HCT116 (cell line): Measurements from ENCODE around the gene SLC25A13. TPM values are rescaled to one million over a fixed set of nuclear protein-coding genes. Genes with fewer than 3 reads are reported as not detected.

ENCODE experiments used
- ATAC-seq: fragments of 200-7000 bp; cut with Tn5 transposase; 2 replicates; pipeline ENCODE4 v1.9.1; 2020; ENCODE audit warnings: mild to moderate bottlenecking, moderate library complexity
- BruUV-seq: library from RNA; stranded (reverse); fragments of 400-500 nt; replicated peaks from 2 replicates; lab custom pipeline; 2021; lab: Mats Ljungman, UMichigan
- CTCF ChIA-PET: fragments of 300-600 bp; sonication (Branson Sonifier 250); formaldehyde crosslinking; loops from one replicate; lab custom pipeline; 2021; ENCODE audit warnings: antibody characterized with exemption; lab: Charles Lee
- POLR2A ChIA-PET: fragments of 300-600, 350-600 bp; sonication (Branson Sonifier 250); formaldehyde crosslinking; loops from one replicate; lab custom pipeline; 2021; ENCODE audit warnings: antibody characterized with exemption; lab: Charles Lee
- RAD21 ChIA-PET, 2 experiments: fragments of 300-600 bp; sonication (Branson Sonifier 250); formaldehyde crosslinking; loops; one replicate each; lab custom pipeline; 2023; ENCODE audit warnings: low total read pairs in 2 of 2; ENCODE audit not compliant: uncharacterized antibody in 2 of 2, unreplicated experiment in 2 of 2, low non-redundant PET in 1 of 2; lab: Charles Lee
- DNase-seq: peaks from one replicate; pipeline ENCODE4 v3.0.0-alpha.2; 2010; ENCODE audit warnings: low read depth, low spot score
- H2AFZ ChIP-seq: fragments of 200-600 bp; shearing (Covaris generic), sonication (generic); 2 replicates; pipeline ENCODE4 v1.6.1; 2017; ENCODE audit warnings: low read depth, mixed run types, mixed read lengths, antibody characterized with exemption, low read length; ENCODE audit not compliant: poor library complexity, severe bottlenecking
- H3K27ac ChIP-seq: 2 replicates; pipeline ENCODE4 v1.5.1; 2012; ENCODE audit warnings: low read depth, low read length
- H3K27me3 ChIP-seq: fragments of 200-600 bp; sonication (generic); 2 replicates; pipeline ENCODE4 v1.6.1; 2016; ENCODE audit warnings: mixed run types, low read length, mixed read lengths; ENCODE audit not compliant: insufficient read depth
- H3K36me3 ChIP-seq, 2 experiments: fragments of 200-500 bp in 1 of 2; fragments of 200-600 bp in 1 of 2; sonication (Bioruptor generic) in 1 of 2; sonication (generic) in 1 of 2; 2 replicates each; pipeline versions ENCODE4 v1.5.1 to v1.6.1; 2014 to 2016; ENCODE audit warnings: low read length in 2 of 2, inconsistent platforms in 1 of 2, mixed read lengths in 1 of 2, mixed run types in 1 of 2; ENCODE audit not compliant: insufficient read depth in 2 of 2, control insufficient read depth in 1 of 2
- H3K4me1 ChIP-seq, 2 experiments: fragments of 200-600 bp in 1 of 2; sonication (generic) in 1 of 2; 2 replicates each; pipeline versions ENCODE4 v1.5.1 to v1.6.1; 2012 to 2017; ENCODE audit warnings: low read length in 2 of 2, inconsistent platforms in 1 of 2, mild to moderate bottlenecking in 1 of 2, mixed read lengths in 1 of 2, mixed run types in 1 of 2, moderate library complexity in 1 of 2; ENCODE audit not compliant: insufficient read depth in 2 of 2, control insufficient read depth in 1 of 2
- H3K4me2 ChIP-seq: fragments of 200-600 bp; sonication (generic); 2 replicates; pipeline ENCODE4 v1.6.1; 2017; ENCODE audit warnings: mixed run types, low read length, mixed read lengths
- H3K4me3 ChIP-seq, 2 experiments: fragments of 200-600 bp in 1 of 2; sonication (generic) in 1 of 2; replicated peaks in 1 of 2; 2 replicates each; pipeline ENCODE4 v1.5.1; 2011 to 2016; ENCODE audit warnings: low read length in 2 of 2, control low read depth in 1 of 2, low read depth in 1 of 2, mild to moderate bottlenecking in 1 of 2, mixed read lengths in 1 of 2, mixed run types in 1 of 2
- H3K79me2 ChIP-seq: fragments of 200-600 bp; sonication (generic); 2 replicates; pipeline ENCODE4 v1.6.1; 2017; ENCODE audit warnings: mild to moderate bottlenecking, mixed run types, low read length, moderate library complexity, mixed read lengths; ENCODE audit not compliant: insufficient read depth
- H3K9ac ChIP-seq: fragments of 200-600 bp; sonication (generic); 2 replicates; pipeline ENCODE4 v1.6.1; 2016; ENCODE audit warnings: low read length, mixed read lengths
- H3K9me2 ChIP-seq: fragments of 200-600 bp; sonication (generic), shearing (Covaris generic); 2 replicates; pipeline ENCODE4 v1.6.1; 2017; ENCODE audit warnings: mixed run types, mild to moderate bottlenecking, moderate library complexity; ENCODE audit not compliant: insufficient read depth
- H3K9me3 ChIP-seq, 2 experiments: fragments of 200-500 bp in 1 of 2; fragments of 200-600 bp in 1 of 2; sonication (Bioruptor generic) in 1 of 2; sonication (generic) in 1 of 2; 2 replicates each; pipeline ENCODE4 v1.6.1; 2014 to 2017; ENCODE audit warnings: low read length in 2 of 2, mixed read lengths in 2 of 2, inconsistent platforms in 1 of 2, low read depth in 1 of 2, mild to moderate bottlenecking in 1 of 2, mixed run types in 1 of 2, moderate library complexity in 1 of 2; ENCODE audit not compliant: control insufficient read depth in 1 of 2, insufficient read depth in 1 of 2
- H4K20me1 ChIP-seq: fragments of 200-600 bp; sonication (generic), shearing (Covaris generic); 2 replicates; pipeline ENCODE4 v1.6.1; 2017; ENCODE audit warnings: mixed run types, mild to moderate bottlenecking, moderate library complexity; ENCODE audit not compliant: insufficient read depth
- CBX3 ChIP-seq: IDR thresholded peaks from 2 replicates; pipeline ENCODE4 v1.6.1; 2012; ENCODE audit warnings: low read depth
- CTCF ChIP-seq, 3 experiments: fragments of 200-600 bp in 1 of 3; sonication (generic) in 1 of 3; IDR thresholded peaks in 2 of 3; conservative IDR thresholded peaks in 1 of 3; 2 replicates each; pipeline ENCODE4 v1.5.1; 2012 to 2017; ENCODE audit warnings: low read depth in 2 of 3, low read length in 2 of 3, antibody characterized with exemption in 1 of 3, borderline replicate concordance in 1 of 3, control low read depth in 1 of 3, mild to moderate bottlenecking in 1 of 3, mixed read lengths in 1 of 3, mixed run types in 1 of 3, moderate library complexity in 1 of 3; ENCODE audit not compliant: insufficient read depth in 1 of 3
- ELF1 ChIP-seq: IDR thresholded peaks from 2 replicates; pipeline ENCODE4 v1.6.1; 2012; ENCODE audit warnings: low read depth, borderline replicate concordance
- EZH2 ChIP-seq: fragments of 200-600 bp; sonication (generic); IDR thresholded peaks from 2 replicates; pipeline ENCODE4 v1.6.1; 2017; ENCODE audit warnings: antibody characterized with exemption, mixed run types
- EZH2phosphoT487 ChIP-seq: fragments of 200-600 bp; IDR thresholded peaks from 2 replicates; pipeline ENCODE4 v1.6.1; 2018; ENCODE audit warnings: antibody characterized with exemption, borderline replicate concordance
- JUND ChIP-seq: IDR thresholded peaks from 2 replicates; pipeline ENCODE4 v1.6.1; 2012
- POLR2A ChIP-seq: IDR thresholded peaks from 2 replicates; pipeline ENCODE4 v1.7.0; 2011; ENCODE audit warnings: borderline replicate concordance; ENCODE audit not compliant: insufficient read depth, insufficient read length; ENCODE audit errors: extremely low read depth
- POLR2AphosphoS5 ChIP-seq: IDR thresholded peaks from 2 replicates; pipeline ENCODE4 v1.6.1; 2011; ENCODE audit warnings: mild to moderate bottlenecking, low read depth, low read length, moderate library complexity
- RAD21 ChIP-seq: IDR thresholded peaks from 2 replicates; pipeline ENCODE4 v1.6.1; 2012; ENCODE audit warnings: low read depth, mild to moderate bottlenecking
- SRF ChIP-seq: IDR thresholded peaks from 2 replicates; pipeline ENCODE4 v1.6.1; 2012; ENCODE audit warnings: low read depth
- TCF7L2 ChIP-seq: IDR thresholded peaks from 2 replicates; pipeline ENCODE4 v1.7.0; 2011; ENCODE audit warnings: borderline replicate concordance, inconsistent platforms; ENCODE audit not compliant: insufficient read depth, insufficient read length; ENCODE audit errors: extremely low read depth
- ZBTB33 ChIP-seq: IDR thresholded peaks from 2 replicates; pipeline ENCODE4 v1.6.1; 2011; ENCODE audit warnings: mild to moderate bottlenecking, low read length, moderate library complexity; ENCODE audit not compliant: insufficient replicate concordance; ENCODE audit errors: extremely low read depth
- ZNF274 ChIP-seq: fragments of 200-500 bp; sonication (Bioruptor generic); IDR thresholded peaks from 2 replicates; pipeline ENCODE4 v1.6.1; 2014; ENCODE audit warnings: mild to moderate bottlenecking, low read depth, low read length, inconsistent platforms
- intact Hi-C: fragments of 100-400 bp; cut with micrococcal nuclease; formaldehyde crosslinking; loops from 2 replicates; pipeline ENCODE4 v1.10.0; 2022
- total RNA-seq: library from RNA; stranded (reverse); gene quantifications from one replicate; pipeline ENCODE4 v1.2.1, GENCODE V29; 2021; ENCODE audit not compliant: unreplicated experiment

SLC25A13 gene
- total RNA-seq, 1 experiment from 2014 or later = 19.3 TPM

GRCh38 chr7:96322373-96322695 is 436 bp upstream of the SLC25A13 start:
- Histone ChIP-seq H2AFZ (peak overlapping the region; percentile 87), H3K9ac (peak overlapping the region; percentile 91), H3K36me3 (no peaks in the 10 kb centered on the region), H3K79me2 (peaks cover 38% of the 10 kb centered on the region), H3K9me3 (no peaks in the 10 kb centered on the region), H4K20me1 (peaks cover 2% of the 10 kb centered on the region; the same call in 1 of the 2 replicates), H3K4me1 (peaks cover 12 to 24% of the 10 kb centered on the region in 2 experiments), H3K27ac (peak overlapping the region; percentile 86), H3K4me3 (peak overlapping the region; percentile 77 to 80), H3K9me2 (no peaks in the 10 kb centered on the region), H3K4me2 (peak overlapping the region; percentile 82), H3K27me3 (no peaks in the 10 kb centered on the region)
- no TSS peak for BruUV-seq
- intact Hi-C loops = no loop called here
- ATAC-seq (no peak), DNase-seq (no peak)
- CTCF ChIA-PET = no interaction called here
- POLR2A ChIA-PET = no interaction called here
- TF ChIP-seq SRF (no peak), POLR2AphosphoS5 (no peak), ZNF274 (no peak), TCF7L2 (no peak), POLR2A (no peak), EZH2 (no peak), ZBTB33 (no peak), CBX3 (no peak), CTCF (IDR thresholded peaks at IDR 0.05 in 2 of 3, conservative IDR thresholded peaks at IDR 0.05 in 1 of 3; ENCODE audit: borderline replicate concordance in 1 of 3, insufficient read depth in 1 of 3, low read depth in 2 of 3, low read length in 2 of 3) (no peak), EZH2phosphoT487 (no peak), JUND (no peak), ELF1 (no peak), RAD21 (no peak)
- RAD21 ChIA-PET = no interaction called here
